ENCODE data around the gene CPA1. TPM values are rescaled to one million over a fixed set of nuclear protein-coding genes. Genes with fewer than 3 reads are reported as not detected.
"Not testable (repeated sequence)": the region's sequence is repeated elsewhere in the genome, so short reads cannot be mapped to it uniquely, and the experiment has no call there.

Gene CPA1
- total RNA-seq, 1 experiment from 2014 or later = 1.1 TPM

DNA sequence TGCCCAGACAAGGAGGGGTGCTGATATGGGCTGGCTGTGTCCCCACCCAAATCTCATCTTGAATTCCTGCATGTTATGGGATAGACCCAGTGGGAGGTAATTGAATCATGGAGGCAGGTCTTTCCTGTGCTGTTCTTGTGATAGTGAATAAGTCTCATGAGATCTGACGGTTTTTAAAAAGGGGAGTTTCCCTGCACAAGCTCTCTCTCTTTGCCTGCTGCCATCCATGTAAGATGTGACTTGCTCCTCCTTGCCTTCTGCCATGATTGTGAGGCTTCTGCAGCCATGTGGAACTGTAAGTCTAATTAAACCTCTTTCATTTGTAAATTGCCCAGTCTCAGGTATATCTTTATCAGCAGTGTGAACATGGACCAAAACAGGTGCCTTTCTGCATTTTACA, 3.8 kb upstream of the CPA1 start:
- DNase-seq; H3K27ac ChIP-seq; H3K4me3 ChIP-seq; H3K36me3 ChIP-seq; H3K27me3 ChIP-seq; H3K9me3 ChIP-seq (replicated peaks): not testable (repeated sequence)
- H3K4me1 ChIP-seq = peaks cover 46% of the 10 kb centered on the region

DNA sequence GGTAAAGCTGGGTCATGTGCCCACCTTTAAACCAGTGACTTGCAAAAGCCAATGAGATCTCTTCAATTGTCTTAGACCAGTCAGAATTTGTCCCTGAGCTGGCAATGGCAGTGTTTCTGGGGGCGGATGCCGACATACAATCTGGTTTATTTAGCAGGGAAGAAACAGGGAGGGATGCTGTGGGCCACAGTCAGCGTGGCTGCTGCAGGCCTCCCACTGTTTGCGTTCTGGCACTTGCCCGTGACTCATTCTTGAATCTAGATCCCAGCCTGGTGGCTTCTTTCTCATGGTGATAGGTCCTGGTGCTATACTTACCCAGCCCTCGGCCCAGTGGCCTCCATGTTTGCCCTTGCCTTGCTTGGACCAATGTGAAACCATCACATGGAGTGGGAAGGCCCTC, 3.1 kb upstream of the CPA1 start:
- DNase-seq = no peak
- H3K27ac ChIP-seq = no peak overlapping the region
- H3K9me3 ChIP-seq (replicated peaks) = peaks cover 7% of the 10 kb centered on the region; the same call in 1 of the 2 replicates
- H3K36me3 ChIP-seq = no peaks in the 10 kb centered on the region
- H3K4me1 ChIP-seq = peaks cover 40% of the 10 kb centered on the region
- no peaks in the 10 kb centered on the region for H3K27me3 ChIP-seq
- no peak overlapping the region for H3K4me3 ChIP-seq

DNA sequence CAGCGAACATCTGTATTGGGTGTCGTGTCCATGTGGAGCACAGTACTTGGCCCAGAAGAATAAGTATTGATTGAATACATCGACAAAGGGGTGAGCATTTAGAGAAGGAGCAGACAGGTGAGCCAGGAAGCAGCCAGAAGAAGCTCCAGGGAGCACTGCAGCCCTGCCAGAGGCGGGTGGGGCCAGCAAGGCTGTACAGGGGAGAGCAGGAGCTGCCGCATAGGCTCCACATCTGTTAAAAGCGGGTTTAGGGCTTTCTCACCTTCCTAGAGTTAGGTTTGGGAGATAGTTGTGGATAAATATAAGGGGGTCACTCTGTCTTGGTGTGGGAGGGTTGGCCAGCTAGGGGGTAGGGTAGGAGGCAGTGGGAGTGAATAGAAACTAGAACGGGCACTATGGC, 1.3 kb upstream of the CPA1 start:
- Histone ChIP-seq H3K9me3 (replicated peaks) (peaks cover 7% of the 10 kb centered on the region; the same call in 1 of the 2 replicates), H3K4me3 (no peak overlapping the region), H3K27me3 (no peaks in the 10 kb centered on the region)

DNA sequence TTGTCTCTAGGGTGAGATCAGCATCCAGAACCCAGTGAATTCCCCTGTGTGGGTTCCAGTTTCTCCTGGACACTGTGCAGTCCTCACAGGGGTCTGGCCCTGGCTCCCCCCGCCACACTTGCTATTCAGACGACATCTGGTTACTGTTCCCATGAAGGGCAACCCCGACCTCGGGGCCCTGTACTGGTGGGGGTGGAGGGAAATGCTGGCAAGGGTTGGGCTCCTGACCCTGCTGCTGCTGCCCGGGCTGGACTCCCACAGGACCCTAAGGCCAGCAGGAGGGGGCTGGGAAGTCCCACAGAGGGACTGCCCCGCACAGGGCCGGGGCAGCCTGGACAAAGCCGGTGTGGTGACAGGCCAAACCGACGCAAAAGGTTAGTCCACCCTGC, 768 bp upstream of the CPA1 start:
- peak; percentile 34 to 49 for DNase-seq
- no peaks in the 10 kb centered on the region for H3K36me3 ChIP-seq
- no peaks in the 10 kb centered on the region for H3K27me3 ChIP-seq
- H3K4me3 ChIP-seq = no peak overlapping the region
- H3K27ac ChIP-seq = peak overlapping the region; percentile 60
- H3K4me1 ChIP-seq = peaks cover 24% of the 10 kb centered on the region
- H3K9me3 ChIP-seq (replicated peaks) = peaks cover 7% of the 10 kb centered on the region; the same call in 1 of the 2 replicates

More for the DNA sequence above, 1.3 kb upstream of the CPA1 start:
- Histone ChIP-seq H3K4me1 (peaks cover 29% of the 10 kb centered on the region), H3K36me3 (no peaks in the 10 kb centered on the region), H3K27ac (no peak overlapping the region)
- no peak for DNase-seq

DNA sequence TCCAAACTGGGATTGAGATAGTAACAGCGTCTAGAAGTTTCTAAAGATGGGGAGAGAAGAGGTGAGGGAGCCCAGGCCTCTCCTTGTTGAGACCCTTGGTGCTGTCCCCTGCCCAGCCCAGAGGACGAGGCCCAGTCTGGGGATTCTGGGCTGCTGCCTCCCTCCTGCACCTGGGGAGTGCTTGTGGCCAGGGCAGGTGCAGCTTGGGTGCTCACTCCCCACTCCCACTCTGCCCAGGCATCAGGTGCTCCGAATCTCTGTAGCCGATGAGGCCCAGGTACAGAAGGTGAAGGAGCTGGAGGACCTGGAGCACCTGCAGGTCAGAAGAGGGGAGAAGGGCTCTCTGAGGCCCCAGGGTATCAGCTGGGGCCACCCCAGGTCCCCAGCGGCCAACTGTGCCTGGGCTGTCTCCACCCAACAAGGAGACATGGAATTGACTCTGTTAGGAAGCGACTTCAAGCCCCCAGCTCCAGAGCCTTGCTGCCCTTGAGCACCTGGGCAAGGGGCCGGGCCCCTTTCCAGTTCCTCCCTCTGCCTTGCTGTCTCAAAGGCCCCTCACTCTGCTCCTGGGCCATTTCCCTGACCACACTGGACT, 664 bp downstream of the CPA1 start:
- Histone ChIP-seq H3K9me3 (replicated peaks) (peaks cover 7% of the 10 kb centered on the region; the same call in 1 of the 2 replicates), H3K27me3 (no peaks in the 10 kb centered on the region), H3K4me3 (no peak overlapping the region), H3K4me1 (peaks cover 23% of the 10 kb centered on the region), H3K27ac (no peak overlapping the region), H3K36me3 (no peaks in the 10 kb centered on the region)
- DNase-seq = no peak

DNA sequence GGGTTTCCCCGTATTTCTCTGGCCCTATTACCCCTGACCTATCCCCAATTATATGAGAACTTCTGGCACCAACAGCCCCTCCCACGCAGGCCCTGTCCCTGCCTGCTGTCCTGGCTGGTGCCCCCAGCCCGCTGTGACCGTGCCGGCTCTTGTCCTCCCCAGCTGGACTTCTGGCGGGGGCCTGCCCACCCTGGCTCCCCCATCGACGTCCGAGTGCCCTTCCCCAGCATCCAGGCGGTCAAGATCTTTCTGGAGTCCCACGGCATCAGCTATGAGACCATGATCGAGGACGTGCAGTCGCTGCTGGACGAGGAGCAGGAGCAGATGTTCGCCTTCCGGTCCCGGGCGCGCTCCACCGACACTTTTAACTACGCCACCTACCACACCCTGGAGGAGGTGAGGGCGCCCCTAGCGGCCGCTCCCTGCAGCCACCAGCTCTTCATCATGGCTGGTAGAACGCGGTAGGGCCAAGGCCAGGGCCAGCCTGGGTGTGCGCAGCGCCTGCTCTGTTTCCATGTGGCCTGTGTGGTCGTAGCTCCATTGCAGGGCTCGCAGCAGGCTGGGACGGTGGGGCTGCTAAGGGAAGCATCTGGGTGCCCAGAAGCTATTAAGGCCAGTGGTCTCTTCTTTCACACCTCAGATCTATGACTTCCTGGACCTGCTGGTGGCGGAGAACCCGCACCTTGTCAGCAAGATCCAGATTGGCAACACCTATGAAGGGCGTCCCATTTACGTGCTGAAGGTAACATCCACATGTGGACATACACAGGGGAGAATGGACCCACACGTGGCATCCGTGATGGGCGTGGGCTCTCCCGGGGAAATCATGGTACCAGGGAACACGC, 1.4 kb downstream of the CPA1 start:
- DNase-seq = no peak
- no peak overlapping the region for H3K27ac ChIP-seq
- no peaks in the 10 kb centered on the region for H3K27me3 ChIP-seq
- no peaks in the 10 kb centered on the region for H3K36me3 ChIP-seq
- H3K9me3 ChIP-seq (replicated peaks) = peaks cover under 1% of the 10 kb centered on the region; the same call in 1 of the 2 replicates
- H3K4me3 ChIP-seq = no peak overlapping the region
- peaks cover 30% of the 10 kb centered on the region for H3K4me1 ChIP-seq

DNA sequence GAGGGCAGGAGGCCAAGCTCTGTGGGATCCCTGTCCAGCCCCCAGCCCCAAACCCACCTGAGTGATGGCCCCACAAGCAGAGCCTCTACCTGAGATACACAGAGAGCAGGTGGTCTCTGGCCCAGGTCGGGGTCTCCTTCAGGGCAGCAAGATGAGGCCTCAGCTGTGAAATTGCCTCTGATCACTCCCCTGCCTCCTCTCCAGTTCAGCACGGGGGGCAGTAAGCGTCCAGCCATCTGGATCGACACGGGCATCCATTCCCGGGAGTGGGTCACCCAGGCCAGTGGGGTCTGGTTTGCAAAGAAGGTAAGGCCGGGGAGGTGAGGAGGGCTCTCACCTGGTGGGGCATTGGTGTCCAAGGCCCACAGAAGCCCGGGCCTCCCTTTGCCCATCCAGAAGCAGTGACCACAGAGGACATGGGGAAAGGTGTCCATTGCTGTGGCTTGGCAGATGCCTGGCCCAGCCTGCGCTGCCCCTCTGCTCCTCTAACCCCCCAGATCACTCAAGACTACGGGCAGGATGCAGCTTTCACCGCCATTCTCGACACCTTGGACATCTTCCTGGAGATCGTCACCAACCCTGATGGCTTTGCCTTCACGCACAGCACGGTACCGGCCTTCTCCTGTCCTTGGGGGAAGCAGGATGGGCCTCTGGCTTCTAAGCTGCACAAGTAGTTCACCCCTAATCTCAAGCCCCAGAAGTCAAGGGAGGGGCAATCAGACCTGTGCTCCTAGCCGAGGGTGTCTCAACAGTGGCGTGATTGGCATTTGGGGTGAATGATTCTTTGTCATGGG, 3.1 kb downstream of the CPA1 start:
- peaks cover 44% of the 10 kb centered on the region for H3K4me1 ChIP-seq
- no peaks in the 10 kb centered on the region for H3K27me3 ChIP-seq
- no peaks in the 10 kb centered on the region for H3K9me3 ChIP-seq (replicated peaks)
- DNase-seq = no peak
- H3K27ac ChIP-seq = no peak overlapping the region
- no peaks in the 10 kb centered on the region for H3K36me3 ChIP-seq
- no peak overlapping the region for H3K4me3 ChIP-seq

DNA sequence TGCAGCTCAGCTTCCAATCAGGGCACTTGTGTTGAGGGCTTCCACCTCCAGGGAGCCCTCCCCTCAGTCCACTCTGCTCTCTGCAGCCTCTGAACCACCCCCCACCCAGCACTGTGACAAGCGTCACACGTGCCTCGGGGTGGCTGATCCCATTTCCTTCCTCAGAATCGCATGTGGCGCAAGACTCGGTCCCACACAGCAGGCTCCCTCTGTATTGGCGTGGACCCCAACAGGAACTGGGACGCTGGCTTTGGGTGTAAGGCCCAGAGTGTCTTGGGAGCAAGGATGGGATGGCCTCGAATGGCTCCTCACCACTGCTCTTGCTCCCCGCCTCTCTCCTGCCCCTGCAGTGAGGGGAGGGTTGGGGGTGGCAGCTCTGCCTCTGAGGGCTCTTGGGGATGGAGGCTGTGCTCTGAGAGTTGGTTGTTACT, 4.1 kb downstream of the CPA1 start:
- H3K4me1 ChIP-seq = peaks cover 48% of the 10 kb centered on the region

DNA sequence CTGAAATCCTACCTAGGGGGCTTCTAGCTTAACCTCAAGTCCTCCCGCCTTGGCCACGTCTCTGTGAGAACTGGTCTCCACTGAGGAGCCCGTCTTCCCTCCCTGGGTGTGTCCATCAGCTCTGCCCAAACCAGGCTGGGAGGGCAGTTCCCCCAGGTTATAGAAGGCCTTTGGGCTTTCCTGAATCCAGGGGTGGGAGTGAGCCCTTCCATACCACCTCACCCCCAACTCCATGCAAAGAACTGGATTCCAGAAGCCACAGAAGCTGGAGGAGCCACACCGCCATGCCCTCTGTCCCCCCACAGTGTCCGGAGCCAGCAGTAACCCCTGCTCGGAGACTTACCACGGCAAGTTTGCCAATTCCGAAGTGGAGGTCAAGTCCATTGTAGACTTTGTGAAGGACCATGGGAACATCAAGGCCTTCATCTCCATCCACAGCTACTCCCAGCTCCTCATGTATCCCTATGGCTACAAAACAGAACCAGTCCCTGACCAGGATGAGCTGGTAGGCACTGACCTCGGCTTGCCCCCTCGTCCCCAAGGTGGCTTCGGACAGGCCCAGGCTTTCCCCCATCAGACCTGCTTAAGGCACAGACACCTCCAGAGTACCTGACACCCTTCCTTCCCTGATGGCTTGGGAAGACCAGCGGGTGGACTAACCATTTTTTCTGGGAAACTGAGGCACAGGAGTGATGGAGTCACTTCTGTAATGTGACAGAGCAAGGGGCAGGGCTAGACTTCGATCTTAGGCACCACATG, 4.7 kb downstream of the CPA1 start:
- Histone ChIP-seq H3K4me1 (peaks cover 41% of the 10 kb centered on the region), H3K27me3 (no peaks in the 10 kb centered on the region), H3K4me3 (no peak overlapping the region), H3K36me3 (no peaks in the 10 kb centered on the region), H3K9me3 (replicated peaks) (peaks cover 4% of the 10 kb centered on the region; the same call in 1 of the 2 replicates), H3K27ac (peak overlapping the region; percentile 90)
- DNase-seq = no peak

More for the DNA sequence above, 4.1 kb downstream of the CPA1 start:
- Histone ChIP-seq H3K4me3 (no peak overlapping the region), H3K9me3 (replicated peaks) (peaks cover 4% of the 10 kb centered on the region; the same call in 1 of the 2 replicates), H3K27ac (no peak overlapping the region), H3K27me3 (no peaks in the 10 kb centered on the region), H3K36me3 (no peaks in the 10 kb centered on the region)
- no peak for DNase-seq

DNA sequence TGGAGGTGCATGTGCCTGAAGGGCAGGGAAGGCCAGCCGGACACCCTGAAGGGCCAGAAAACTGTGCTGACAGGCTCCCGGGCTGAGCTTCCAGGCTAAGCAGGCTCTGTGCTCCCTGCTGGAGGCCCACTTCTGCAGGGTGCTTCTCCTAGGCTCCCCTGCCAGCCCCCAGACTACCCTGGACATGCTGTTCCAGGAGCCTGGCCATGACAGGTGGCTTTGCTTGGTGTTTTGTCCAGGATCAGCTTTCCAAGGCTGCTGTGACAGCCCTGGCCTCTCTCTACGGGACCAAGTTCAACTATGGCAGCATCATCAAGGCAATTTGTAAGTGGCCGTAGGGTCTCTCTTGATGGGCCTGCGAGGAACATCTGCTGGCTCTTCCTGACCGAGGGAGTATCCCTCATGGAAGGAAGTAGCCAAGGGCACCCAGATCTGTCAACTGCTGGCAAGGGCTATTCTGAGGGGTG, 5.3 kb downstream of the CPA1 start:
- DNase-seq = peak in 1 of 2 experiments; percentile 59
- H3K4me3 ChIP-seq = no peak overlapping the region
- H3K9me3 ChIP-seq (replicated peaks) = peaks cover 4% of the 10 kb centered on the region; the same call in 1 of the 2 replicates
- H3K4me1 ChIP-seq = peaks cover 35% of the 10 kb centered on the region
- no peaks in the 10 kb centered on the region for H3K36me3 ChIP-seq
- peak overlapping the region; percentile 90 for H3K27ac ChIP-seq
- H3K27me3 ChIP-seq = no peaks in the 10 kb centered on the region

DNA sequence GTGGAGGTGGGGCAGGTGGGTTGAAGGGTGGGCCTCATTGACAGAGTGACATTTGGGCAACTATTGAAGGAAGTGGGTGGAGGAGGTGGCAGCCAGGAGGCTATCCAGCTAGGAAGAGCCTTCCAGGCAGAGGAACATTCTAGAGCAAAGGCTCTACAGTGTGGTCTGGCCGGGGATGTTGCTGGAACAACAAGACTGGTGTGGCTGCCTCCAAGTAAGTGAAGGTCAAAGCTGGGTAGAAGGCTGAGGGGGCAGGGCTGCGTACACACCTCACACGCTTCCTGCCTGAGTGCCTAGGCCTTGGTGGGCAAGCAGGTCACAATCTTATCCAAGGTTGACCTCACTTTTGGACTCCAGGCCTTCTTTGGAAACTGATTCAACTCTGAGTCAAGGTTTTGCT, 6.6 kb downstream of the CPA1 start:
- no peaks in the 10 kb centered on the region for H3K27me3 ChIP-seq
- peaks cover 4% of the 10 kb centered on the region; the same call in 1 of the 2 replicates for H3K9me3 ChIP-seq (replicated peaks)
- H3K27ac ChIP-seq = peak overlapping the region; percentile 90
- no peak overlapping the region for H3K4me3 ChIP-seq
- DNase-seq = no peak
- H3K36me3 ChIP-seq = no peaks in the 10 kb centered on the region
- peaks cover 32% of the 10 kb centered on the region for H3K4me1 ChIP-seq

DNA sequence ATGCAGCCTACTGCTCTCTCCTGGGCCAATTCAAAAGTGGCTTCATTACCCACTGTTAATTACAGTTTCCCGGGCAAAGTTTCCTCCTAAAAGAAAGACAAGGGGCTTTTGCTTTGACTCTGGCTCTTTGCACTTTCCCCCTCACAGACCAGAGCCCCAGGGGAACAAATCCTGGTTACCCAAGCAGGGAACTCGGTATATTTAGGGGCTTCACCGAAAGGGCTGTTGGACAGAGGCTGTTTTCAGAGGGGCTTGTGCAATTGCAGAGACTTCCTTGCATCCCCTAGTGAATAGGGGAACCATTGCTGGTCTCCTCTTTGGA, 7.0 kb downstream of the CPA1 start:
- Histone ChIP-seq H3K36me3 (no peaks in the 10 kb centered on the region), H3K9me3 (replicated peaks) (peaks cover 4% of the 10 kb centered on the region; the same call in 1 of the 2 replicates), H3K4me3 (no peak overlapping the region), H3K27me3 (no peaks in the 10 kb centered on the region), H3K27ac (peak overlapping the region; percentile 90), H3K4me1 (peaks cover 36% of the 10 kb centered on the region)
- DNase-seq = no peak

DNA sequence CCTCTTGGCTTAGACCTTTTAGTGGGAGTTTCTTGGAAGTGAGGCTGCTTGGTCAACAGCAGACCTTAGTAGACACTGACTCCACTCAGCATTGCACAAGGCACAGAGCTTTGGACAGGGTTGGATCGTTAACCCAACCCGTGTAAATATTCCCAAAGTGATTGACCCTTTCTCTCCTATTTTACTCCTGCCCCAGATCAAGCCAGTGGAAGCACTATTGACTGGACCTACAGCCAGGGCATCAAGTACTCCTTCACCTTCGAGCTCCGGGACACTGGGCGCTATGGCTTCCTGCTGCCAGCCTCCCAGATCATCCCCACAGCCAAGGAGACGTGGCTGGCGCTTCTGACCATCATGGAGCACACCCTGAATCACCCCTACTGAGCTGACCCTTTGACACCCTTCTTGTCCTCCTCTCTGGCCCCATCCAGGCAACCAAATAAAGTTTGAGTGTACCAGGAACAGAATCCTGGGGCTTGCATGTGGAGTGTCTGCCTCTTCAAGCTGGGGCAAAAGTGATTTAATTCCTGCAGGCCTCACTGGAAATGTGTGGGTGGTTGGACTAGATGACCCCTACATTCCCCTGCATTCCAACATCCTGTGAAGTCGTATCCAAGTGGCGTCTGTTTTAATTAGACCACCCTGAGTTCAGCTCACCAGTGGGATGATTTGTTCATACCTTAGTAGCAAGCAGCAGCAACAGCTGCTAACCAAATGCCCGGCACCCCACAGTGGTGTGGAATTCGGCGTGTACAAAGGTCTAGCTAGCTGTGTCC, 7.5 kb downstream of the CPA1 start:
- peaks cover 4% of the 10 kb centered on the region; the same call in 1 of the 2 replicates for H3K9me3 ChIP-seq (replicated peaks)
- peaks cover 41% of the 10 kb centered on the region for H3K4me1 ChIP-seq
- H3K27me3 ChIP-seq = no peaks in the 10 kb centered on the region
- DNase-seq = peak; percentile 97 to 98
- H3K36me3 ChIP-seq = no peaks in the 10 kb centered on the region
- H3K27ac ChIP-seq = peak overlapping the region; percentile 90
- no peak overlapping the region for H3K4me3 ChIP-seq
